GM18520 (cell line): ENCODE measurements around the gene HHIPL1.

ENCODE experiments used
- ATAC-seq: cut with Tn5 transposase; IDR thresholded peaks from one replicate; pipeline ENCODE4 v1.9.1; 2021; ENCODE audit not compliant: unreplicated experiment

Gene HHIPL1

DNA sequence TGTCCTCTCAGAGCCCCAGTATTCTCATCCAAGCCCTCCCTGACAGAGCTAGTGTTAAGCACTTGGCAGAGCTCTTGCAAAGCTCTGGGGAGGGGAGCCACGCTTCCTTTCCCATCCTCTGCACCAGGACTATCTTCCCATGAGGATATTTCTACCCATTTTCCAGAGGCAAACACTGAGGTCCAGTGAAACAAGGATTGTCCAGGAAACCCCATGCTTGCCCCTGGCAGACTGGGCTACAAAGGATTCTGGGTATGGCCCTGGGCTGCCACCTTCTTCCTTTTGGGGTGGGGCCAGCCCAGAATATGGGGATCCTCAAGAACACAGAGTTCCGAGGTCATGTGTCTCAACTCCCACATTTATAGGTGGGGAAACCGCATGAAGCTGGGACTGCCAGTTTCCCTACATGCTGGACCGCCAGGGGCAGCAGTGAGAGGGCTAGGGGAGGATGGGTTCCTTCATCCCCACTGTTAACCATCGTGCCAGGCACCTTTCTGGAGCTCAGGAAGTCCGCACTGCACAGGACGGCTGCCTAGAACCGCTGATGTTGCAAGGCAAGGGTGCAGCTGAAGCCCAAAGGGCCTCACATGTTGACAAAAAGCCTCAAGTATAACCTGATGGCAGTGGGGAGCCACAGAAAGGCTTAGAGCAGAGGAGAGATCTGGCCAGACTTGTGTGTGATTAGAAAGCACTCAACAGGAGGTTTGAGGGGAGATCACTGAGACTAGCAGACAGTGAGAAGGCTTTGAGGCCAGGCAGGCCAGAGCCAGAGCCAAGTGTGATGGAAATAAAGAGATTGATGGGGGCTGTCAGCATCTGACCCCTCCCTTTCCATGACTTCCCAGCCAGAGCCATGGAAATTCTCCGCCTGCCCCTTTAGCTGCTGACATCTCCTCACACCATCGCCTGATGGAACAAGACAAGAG, 35.4 kb upstream of the HHIPL1 start:
- no peak for ATAC-seq

DNA sequence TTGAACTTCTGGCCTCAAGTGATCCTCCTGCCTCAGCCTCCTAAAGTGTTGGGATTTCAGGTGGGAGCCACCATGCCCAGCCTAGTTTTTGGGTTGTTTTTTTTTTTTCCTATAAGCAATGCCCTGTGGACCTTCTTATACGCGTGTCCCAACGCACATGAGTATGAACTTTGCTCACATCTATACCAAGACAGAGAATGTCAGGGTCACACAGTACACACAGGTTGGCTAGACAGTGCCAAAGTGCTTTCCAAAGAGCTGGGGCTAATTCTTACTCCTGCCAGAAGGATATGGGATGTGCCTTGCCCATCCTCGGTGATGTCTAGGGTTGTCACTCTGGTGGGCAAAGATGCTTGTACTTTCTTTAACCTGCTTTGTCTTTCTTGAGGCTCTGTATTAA, 33.3 kb upstream of the HHIPL1 start:
- ATAC-seq = no peak

DNA sequence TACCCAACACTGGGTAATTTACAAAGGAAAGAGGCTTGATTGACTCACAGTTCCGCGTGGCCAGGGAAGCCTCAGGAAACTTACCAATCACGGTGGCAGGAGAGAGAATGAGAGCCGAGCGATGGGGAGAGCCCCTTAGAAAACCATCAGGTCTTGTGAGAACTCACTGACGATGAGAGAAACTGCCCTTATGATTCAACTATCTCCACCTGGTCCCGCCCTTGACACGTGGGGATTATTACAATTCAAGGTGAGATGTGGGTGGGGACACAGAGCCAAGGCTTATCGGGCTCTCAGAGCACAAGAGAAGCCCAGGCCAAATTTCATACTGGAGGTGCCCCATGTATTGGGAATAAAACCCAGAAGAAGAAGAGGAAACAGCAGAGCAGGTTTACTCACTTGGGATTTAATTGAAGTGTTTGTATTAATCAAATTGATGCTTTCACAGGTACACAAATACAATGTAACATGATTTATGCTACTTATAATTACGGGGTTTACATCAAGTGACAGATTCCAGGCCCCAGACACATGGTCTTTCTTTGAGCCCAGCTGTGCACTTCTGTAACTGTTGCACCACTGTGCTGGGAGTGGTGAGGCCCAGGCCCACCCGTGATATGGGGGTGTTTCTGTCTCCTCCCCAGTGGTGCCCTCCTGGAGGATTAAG, 32.7 kb upstream of the HHIPL1 start:
- ATAC-seq = no peak

DNA sequence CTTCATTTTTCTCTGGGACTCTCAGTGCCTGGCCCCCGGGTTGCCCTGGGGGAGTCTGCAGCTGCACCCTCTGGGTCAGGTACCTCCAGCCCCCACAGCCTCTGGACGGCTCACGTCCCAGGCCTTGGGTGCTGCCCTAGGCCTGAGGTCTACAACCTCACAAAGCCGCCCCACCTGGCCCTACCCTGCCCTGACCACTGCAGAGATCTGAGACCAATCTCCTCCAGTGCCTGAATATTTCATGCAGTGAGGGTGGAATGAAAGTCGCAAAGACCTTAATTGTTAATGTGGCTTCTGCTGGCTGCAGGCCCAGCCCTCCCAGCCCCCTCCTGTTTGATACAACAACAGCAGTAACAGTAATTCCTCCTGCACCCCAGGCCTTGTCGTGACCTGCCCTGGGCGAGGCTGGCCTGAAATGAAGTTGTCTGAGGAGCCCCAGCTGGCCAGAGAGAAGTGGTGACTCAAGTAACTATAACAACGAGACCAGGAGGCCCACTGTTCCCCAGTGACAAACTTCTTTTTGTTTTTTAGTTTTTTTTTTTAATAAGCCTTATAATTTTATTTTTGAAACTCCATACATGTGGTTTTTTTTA, 32.1 kb upstream of the HHIPL1 start:
- ATAC-seq = no peak

DNA sequence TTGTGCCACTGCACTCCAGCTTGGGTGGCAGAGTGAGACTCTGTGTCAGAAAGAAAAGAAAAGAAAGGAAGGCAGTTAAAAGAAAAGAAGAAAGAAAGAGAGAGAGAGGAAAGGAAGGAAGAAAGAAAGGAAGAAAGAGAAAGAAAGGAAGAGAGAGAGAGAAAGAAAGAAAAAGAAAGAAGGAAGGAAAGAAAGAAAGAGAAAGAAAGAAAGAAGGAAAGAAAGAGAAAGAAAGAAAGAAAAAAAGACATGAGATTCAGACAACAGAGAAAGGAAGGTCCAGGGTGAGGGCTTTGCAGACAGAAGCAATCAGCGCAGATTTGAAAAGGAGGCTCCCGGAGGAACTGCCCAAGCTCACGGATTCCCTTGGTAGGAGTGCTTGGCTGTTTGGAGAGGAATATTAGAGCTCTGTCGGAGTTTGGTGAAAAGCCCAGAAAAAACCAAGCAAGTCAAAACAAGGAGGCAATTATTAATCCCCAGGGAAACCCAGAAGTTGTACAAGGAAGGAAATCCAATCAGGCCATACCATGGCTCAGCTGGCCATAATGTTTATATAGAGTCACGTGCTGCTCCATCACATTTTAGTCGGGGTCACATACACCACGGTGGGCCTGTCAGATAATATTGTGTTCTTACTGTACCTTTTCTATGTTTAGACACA, 29.3 kb upstream of the HHIPL1 start:
- no peak for ATAC-seq

DNA sequence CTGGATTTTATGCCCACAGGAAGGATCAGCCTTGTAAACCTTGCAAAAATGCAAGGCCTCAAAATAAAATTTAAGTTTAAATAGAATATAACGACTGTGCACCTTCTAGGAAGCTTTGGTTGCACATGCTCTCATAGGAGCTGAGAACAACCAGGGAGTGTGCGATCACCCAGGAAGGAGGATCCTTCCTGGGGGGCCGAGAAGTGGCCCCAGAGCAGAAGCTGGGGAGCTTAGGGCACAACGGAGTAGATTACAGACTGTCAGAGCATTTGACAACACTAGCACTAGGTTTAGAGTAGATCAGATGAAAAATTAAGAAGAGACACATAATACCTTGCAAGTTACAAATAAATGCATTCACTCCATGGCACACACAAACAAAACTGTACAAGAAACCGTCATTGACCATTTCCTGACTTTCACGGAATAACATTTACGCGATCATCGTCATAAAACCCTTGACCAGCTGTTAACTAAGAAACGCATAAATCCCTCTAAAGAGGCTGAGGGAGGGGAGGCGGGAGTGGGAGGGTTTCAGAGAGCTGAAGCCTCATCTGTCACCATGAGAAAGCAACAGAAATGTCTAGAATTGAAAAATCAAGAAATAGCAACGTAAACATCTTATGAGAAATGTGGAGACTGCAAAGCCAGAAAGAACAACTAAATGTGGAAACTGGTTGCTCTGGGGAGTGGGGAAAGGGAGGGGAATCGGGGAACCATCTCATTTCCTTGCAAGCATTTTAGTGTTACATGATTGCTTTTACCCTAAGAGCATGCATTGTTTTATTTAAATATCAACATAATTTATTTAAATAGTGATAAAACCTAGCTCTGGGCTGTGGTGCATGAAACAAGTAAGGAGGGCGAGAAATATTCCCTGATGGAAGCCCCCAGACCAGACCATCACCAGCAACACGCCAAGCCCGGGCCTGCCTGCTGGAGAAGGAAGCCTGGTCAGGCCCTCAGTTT, 27.8 kb upstream of the HHIPL1 start:
- ATAC-seq = no peak

DNA sequence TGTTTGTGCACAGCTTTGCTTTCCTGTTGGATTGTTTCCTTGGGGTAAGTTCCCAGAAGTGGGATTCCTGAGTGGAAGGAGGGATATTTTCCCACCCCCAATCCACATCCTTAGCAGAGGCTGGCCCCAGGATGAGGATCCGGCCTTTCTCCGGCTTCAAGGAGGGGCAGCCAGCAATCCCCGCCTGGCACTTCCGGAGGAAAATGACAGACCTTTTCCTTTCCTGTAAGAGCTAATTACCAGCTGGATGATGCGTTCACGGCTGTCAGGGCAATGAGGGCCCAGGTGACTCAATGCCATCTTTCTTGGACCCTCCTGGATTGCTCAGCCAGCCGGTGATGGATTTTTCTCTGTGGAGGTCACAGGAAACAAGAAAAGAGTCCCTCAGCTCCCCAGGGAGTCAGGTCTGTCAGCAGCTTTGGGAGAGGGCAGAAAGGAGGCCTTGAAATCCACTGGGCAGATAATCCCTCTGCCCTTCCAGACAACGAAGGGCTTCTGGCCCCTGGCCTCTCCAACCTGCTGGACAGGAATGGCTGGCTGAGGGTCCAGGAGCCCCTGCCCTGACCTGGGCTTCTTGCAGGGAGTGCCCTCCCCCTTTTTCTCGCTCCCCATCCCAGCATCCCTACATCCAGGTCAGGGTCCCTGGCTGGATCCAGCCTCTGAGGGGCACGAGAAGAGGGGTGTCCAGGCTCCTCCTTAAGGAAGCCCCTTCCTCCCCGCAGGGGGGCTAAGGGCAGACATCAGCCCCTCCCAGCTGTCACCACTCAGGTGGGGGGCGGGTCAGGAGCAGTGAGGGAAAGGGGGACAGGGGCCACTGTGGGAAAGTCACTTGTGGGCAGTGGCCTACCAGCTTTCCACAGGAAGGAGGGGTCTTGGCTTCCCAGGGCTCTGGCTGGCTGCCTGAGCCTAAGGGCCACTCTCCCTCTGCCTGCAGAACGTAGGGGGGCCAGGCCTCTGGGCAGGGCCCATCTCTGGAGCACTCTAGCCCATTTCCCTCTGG, 24.8 kb upstream of the HHIPL1 start:
- ATAC-seq = no peak

DNA sequence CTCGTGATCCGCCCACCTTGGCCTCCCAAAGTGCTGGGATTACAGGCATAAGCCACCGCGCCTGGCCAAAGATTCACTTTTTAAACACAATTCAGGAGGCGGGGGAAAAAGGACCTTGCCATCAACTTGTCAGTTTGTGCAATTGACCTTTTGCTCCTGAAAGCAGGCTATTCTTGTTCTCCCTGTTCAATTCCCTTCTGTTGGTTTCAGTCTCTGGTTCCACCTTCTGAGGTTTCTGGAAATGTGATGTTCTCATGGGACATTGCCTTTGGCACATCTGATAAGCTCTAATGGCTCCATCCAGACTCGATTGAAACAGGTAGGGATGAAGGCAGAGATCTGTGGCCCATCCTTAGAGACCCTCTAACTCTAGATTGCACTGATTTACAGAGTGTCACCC, 23.0 kb upstream of the HHIPL1 start:
- no peak for ATAC-seq

DNA sequence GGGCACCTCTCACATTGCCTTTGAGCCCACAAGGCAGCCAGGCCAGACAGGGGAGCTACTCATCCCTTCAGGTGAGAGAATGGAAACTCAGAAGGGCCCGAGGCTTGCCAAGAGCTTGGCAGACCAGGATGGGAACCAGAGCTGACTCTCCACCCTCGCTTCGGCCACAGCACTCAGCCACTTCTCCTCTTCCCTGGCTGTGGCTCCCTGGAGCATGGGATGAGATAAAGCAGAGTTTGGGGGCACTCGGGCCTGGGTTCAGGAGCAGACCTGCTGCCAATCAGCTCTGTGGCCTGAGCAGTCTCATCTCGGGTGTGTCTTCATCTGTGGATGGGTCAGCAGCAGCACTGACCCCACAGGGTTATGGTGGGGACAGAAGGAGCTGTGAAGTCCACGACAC, 20.9 kb upstream of the HHIPL1 start:
- ATAC-seq = no peak

DNA sequence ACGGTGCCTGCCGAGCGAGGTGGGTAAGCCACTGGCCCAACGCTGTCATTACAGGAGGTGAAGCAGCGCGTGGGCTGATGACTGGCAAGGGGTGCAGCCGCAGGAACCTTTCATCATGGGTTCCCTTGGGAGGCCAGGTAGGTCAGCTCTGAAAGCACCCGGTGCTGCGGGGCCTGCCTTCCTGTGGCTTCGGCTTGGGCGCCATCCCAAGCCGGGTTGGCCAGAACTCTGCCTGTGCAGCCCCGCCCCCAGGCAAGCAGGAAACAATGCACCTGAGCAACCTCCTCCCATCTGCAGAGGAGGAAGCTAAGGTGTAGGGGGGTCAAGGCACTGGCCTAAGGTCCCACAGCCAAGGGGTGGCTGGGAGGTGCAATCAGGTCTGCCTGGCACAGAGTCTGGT, 20.0 kb upstream of the HHIPL1 start:
- no peak for ATAC-seq

DNA sequence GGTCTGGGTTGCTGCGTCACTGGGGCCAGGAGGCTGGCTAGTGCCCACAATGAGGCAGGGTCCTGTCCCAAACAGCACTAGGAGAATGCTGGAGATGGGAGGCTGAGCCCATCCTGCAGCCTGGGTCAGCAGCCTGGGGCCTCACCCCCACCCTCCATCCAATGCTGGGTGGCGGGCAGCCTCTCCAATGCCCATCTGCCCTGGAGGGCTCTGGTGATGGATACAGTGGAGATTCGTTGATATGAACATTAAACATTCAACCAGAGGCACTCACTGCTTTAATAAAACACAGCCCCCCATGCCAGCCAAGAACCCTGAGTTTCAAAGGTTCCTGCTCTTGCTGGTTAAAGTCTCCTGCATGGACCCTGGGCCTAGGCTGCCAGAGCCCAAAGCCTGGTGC, 19.5 kb upstream of the HHIPL1 start:
- ATAC-seq = no peak

DNA sequence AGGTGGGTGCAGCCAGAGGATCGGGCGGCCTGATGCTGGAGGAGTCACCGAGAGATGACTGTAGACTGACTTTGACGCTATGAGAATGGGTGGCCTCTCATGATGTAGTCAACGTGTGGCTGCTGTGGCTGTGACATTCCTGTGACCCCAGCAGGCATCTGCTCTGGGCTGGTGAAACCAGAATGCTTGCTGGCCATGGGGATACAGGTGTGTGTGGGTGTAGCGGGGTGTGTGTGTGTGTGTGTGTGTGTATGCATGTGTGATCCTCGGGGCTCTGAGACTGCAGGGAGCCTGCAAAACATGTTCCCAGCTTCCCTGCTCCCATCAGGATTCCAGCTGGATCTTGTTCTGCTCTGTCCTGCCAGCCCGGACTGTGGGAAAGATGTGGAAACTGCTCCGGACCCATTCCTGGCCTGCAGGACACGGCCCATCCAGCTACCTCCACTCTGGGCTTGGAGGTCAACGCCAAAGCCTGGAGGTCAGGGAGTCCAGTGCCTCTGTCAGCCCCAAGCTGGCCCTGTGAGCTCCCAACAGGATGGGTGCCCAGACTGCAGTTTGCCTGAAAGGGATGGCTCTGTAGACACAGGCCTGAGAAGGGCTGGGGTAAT, 18.8 kb upstream of the HHIPL1 start:
- no peak for ATAC-seq

DNA sequence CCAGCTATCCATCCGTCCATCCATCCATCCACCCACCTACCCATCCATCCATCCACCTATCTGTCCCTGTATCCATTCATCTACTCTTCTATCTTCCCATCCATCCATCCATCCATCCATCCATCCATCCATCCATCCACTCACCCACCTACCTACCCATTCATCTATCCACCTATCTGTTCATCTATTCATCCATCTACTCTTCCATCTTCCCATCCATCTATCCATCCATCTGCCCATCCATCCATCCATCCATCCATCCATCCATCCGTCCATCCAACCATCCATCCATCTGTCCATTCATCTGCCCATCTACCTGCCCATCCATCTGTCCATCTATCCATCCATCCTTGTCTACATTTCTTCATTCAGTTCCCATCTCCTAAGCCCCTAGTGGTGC, 17.8 kb upstream of the HHIPL1 start:
- no peak for ATAC-seq

DNA sequence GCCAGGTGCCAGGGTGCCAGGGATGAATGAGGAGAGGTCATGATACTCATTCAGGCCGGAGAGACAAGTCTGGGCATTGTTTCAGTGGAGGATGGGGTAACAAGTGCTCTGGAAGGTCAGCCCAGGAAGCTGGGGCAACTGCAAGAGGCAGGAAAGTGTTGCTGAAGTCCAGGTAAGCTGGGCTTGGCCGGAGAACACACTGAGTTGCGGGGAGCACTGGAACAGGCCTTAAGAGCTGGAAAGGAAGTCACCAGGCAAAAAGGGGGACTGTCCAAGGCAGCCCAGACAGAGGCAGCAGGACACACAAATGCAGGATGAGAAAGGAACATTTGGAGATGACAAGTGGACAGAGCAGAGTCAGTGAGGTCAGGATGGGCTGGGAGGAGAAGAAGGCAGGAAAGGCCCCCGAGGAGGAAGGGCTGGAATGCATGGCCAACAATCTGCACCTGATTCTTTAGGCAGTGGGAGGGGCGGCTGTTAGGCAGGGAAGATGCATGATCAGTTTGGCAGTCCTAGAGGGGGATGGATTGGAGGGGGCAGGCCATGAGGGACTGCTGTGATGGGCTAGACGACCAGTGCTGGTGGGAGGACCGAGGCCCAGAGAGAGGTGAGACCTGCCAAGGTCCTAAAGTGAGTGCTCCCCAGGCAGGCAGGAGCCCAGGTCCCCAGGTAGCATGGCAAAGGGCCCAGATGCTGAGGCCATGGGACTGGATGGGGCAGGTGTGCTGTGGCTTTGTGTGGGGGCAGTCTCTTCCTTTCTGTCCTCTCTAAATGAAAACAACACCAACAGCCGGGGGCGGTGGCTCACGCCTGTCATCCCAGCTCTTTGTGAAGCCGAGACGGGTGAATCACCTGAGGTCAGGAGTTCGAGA, 17.2 kb upstream of the HHIPL1 start:
- ATAC-seq = no peak

DNA sequence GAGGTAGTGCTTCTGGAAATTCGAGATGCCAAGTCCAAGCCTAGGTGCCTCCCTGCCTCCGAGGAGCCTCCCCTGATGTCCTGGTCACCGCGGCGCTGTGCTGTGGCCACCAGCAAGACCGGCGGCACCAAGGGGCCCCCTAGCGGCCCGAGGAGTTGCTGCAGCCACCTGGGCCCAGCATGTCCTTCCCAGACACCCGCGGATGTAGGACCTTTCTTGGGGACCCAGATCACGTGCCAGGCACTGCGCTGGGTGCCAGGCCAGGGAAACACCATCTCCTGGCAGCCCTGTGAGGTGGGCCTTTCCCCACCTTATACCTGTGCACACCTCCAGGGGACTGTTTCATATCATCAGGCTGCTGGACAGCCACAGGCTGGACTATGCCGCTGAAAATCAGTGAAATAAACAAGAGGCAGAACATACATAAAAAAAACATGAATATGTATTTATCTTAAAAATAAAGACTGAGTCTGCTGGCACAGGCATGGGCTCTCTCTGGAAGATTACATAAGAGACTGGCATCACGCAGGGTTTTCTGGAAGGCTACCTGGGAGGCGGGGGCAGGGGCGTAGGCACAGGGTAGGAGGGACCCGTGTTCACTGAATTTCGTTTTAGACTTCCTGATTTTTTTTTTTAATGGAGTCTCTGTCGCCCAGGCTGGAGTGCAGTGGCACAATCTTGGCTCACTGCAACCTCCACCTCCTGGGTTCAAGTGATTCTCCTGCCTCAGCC, 15.9 kb upstream of the HHIPL1 start:
- ATAC-seq = no peak

DNA sequence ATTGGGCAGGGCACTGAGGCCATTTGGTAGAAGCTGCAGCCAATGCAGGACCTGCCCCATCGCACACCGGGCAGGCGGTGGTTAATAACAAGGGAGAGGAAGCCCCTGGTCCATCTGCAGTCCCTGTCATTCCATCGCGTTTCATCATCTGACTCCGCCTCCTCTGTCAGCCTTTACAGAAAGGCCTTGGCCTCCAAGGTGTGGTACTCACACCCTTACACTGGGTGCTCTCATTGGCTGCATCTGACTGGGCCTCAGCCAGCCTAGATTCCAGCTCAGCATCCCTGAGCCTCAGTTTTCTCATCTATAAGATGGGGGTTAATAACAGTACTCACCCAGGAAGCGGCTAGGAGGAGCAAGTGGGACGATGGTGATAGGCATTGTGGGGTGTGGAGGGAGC, 14.7 kb upstream of the HHIPL1 start:
- ATAC-seq = no peak

DNA sequence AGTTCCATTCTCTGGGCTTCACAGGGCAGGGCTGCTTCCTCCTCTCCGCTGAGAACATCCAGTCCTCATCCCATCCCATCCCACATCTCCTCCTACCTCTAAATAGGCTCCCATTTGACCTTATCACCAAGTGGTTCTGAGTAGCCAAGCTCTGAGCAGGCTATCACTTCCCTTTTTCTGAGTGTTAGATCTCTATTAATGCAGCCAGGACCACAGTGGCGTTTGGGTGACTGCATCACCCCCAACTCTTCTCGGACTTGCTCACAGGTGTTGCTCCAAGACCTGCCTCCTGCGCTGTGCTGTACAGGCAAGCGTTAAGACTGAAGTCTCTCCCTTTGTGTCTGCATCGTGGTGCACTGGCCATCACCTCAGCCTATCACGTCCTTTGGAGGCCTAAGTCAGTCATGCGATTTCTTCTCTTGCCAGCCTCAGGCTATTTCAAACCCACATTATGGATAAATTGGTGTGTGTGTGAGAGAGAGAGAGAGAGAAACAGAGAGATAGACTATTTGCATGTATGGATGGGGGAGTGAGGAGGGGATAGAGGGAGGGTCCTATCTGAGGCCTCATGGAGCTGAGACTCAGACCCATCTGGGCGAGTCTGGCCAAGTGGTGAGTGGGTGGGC, 12.4 kb upstream of the HHIPL1 start:
- no peak for ATAC-seq
